ENCODE data around the gene ADGRV1. TPM values are rescaled to one million over a fixed set of nuclear protein-coding genes. Genes with fewer than 3 reads are reported as not detected.
"Not testable (repeated sequence)": the region's sequence is repeated elsewhere in the genome, so short reads cannot be mapped to it uniquely, and the experiment has no call there.

ADGRV1 gene
- total RNA-seq, 4 donors from 2014 or later = 6.0 to 37.0 (median 10.6) TPM

- 44% methylated on average over 1 of the region's 1 CpG for WGBS, 2 donors (ENCODE audit: low coverage in 1 of 2)
- Histone ChIP-seq H3K4me1 (peaks cover 0 to 27% (median 11%) of the 10 kb centered on the region in 4 donors), H3K36me3 (no peaks in the 10 kb centered on the region), H3K27me3 (no peaks in the 10 kb centered on the region), H3K27ac (peak overlapping the region in 2 of 4 donors; percentile 55 to 71), H3K9me3 (no peaks in the 10 kb centered on the region), H3K4me3 (no peak overlapping the region)
- TF ChIP-seq POLR2A (IDR thresholded peaks at IDR 0.05) (no peak), POLR2AphosphoS5 (IDR thresholded peaks at IDR 0.05) (no peak), EP300 (IDR thresholded peaks at IDR 0.05; ENCODE audit: low read depth) (no peak), CTCF (IDR thresholded peaks at IDR 0.05) (no peak)
- in situ Hi-C loops (cut with MboI; ENCODE audit: low pct_ligation_motif_present in 1 of 4, low pct_unique_long_range_greater_than_20kb in 1 of 4, low sequenced_read_pairs in 3 of 4) (no loop called here), intact Hi-C loops (cut with DNase I; ENCODE audit: low total_unique reads) (no loop called here)
- DNase-seq = no peak
Observed at GRCh38 chr5:91059409-91059808, 500.8 kb downstream of the ADGRV1 start.

- Histone ChIP-seq H3K9me3 (no peaks in the 10 kb centered on the region), H3K36me3 (no peaks in the 10 kb centered on the region), H3K4me3 (no peak overlapping the region), H3K27ac (no peak overlapping the region), H3K27me3 (no peaks in the 10 kb centered on the region), H3K4me1 (peaks cover 0 to 27% (median 11%) of the 10 kb centered on the region in 4 donors)
- intact Hi-C loops (cut with DNase I; ENCODE audit: low total_unique reads) (no loop called here), in situ Hi-C loops (cut with MboI; ENCODE audit: low pct_ligation_motif_present in 1 of 4, low pct_unique_long_range_greater_than_20kb in 1 of 4, low sequenced_read_pairs in 3 of 4) (no loop called here)
- 80 to 91% methylated on average over 2 of the region's 2 CpGs for WGBS, 2 donors (ENCODE audit: low coverage in 1 of 2)
- TF ChIP-seq EP300 (IDR thresholded peaks at IDR 0.05; ENCODE audit: low read depth) = no peak
- TF ChIP-seq CTCF (IDR thresholded peaks at IDR 0.05) = no peak
- no peak for TF ChIP-seq POLR2AphosphoS5 (IDR thresholded peaks at IDR 0.05)
- TF ChIP-seq POLR2A (IDR thresholded peaks at IDR 0.05) = no peak
- no peak for DNase-seq
Observed at GRCh38 chr5:91061094-91061493, 502.5 kb downstream of the ADGRV1 start.

GRCh38 chr5:91061946-91062562 is 503.5 kb downstream of the ADGRV1 start:
- no peak for DNase-seq
- no peaks in the 10 kb centered on the region for H3K36me3 ChIP-seq
- intact Hi-C loops (cut with DNase I; ENCODE audit: low total_unique reads) (no loop called here), in situ Hi-C loops (cut with MboI; ENCODE audit: low pct_ligation_motif_present in 1 of 4, low pct_unique_long_range_greater_than_20kb in 1 of 4, low sequenced_read_pairs in 3 of 4) (no loop called here)
- peaks cover 0 to 27% (median 11%) of the 10 kb centered on the region in 4 donors for H3K4me1 ChIP-seq
- no peaks in the 10 kb centered on the region for H3K9me3 ChIP-seq
- WGBS, 2 donors (ENCODE audit: low coverage in 1 of 2) = 44 to 83% methylated on average over 1 to 2 of the region's 2 CpGs
- no peak overlapping the region for H3K4me3 ChIP-seq
- H3K27me3 ChIP-seq = no peaks in the 10 kb centered on the region
- H3K27ac ChIP-seq = no peak overlapping the region
- TF ChIP-seq POLR2A (IDR thresholded peaks at IDR 0.05) (no peak), POLR2AphosphoS5 (IDR thresholded peaks at IDR 0.05) (no peak), CTCF (IDR thresholded peaks at IDR 0.05) (no peak), EP300 (IDR thresholded peaks at IDR 0.05; ENCODE audit: low read depth) (no peak)

GRCh38 chr5:91063098-91063690 is 504.6 kb downstream of the ADGRV1 start:
- WGBS, 2 donors (ENCODE audit: low coverage in 1 of 2) = 64 to 72% methylated on average over 7 to 9 of the region's 9 CpGs
- peaks cover 0 to 19% (median 9%) of the 10 kb centered on the region in 4 donors for H3K4me1 ChIP-seq
- H3K9me3 ChIP-seq; H3K27me3 ChIP-seq; H3K36me3 ChIP-seq; H3K4me3 ChIP-seq; in situ Hi-C loops (cut with MboI; ENCODE audit: low pct_ligation_motif_present in 1 of 4, low pct_unique_long_range_greater_than_20kb in 1 of 4, low sequenced_read_pairs in 3 of 4); intact Hi-C loops (cut with DNase I; ENCODE audit: low total_unique reads); DNase-seq: not testable (repeated sequence)
- H3K27ac ChIP-seq = peak overlapping the region in 3 of 4 donors; percentile 19 to 44 (median 21)
